ENCODE results near the gene BMPR1A. TPM values are rescaled to one million over a fixed set of nuclear protein-coding genes. Genes with fewer than 3 reads are reported as not detected.

Gene BMPR1A
- total and polyA plus RNA-seq, 2 experiments from 2014 or later, result 16.5 to 41.7 TPM

- Histone ChIP-seq H3K4me3 (peak overlapping the region; percentile 94), H3K9me3 (ENCODE audit: low read depth) (no peaks in the 10 kb centered on the region), H3K9ac (peak overlapping the region; percentile 100), H3K79me2 (ENCODE audit: insufficient read depth) (peaks cover 18% of the 10 kb centered on the region), H3K9me2 (ENCODE audit: insufficient read depth) (no peaks in the 10 kb centered on the region), H3K4me1 (ENCODE audit: insufficient read depth) (peaks cover 45% of the 10 kb centered on the region), H4K20me1 (ENCODE audit: insufficient read depth) (no peaks in the 10 kb centered on the region), H3F3A (ENCODE audit: insufficient read depth) (peaks cover 27% of the 10 kb centered on the region), H2AFZ (peak overlapping the region; percentile 63), H3K27me3 (replicated peaks; ENCODE audit: insufficient read depth) (no peaks in the 10 kb centered on the region), H3K36me3 (ENCODE audit: low read depth) (no peaks in the 10 kb centered on the region), H3K4me2 (ENCODE audit: unreplicated experiment) (peak overlapping the region; percentile 100), H3K27ac (peak overlapping the region; percentile 99)
- TF ChIP-seq EZH2phosphoT487 (IDR thresholded peaks at IDR 0.05; ENCODE audit: insufficient read depth, low read depth), result no peak
- TF ChIP-seq EZH2 (IDR thresholded peaks at IDR 0.05; ENCODE audit: insufficient read depth, poor library complexity, severe bottlenecking), result no peak
- 4 to 5% methylated on average over 28 to 30 of the region's 30 CpGs for WGBS, 2 experiments (ENCODE audit: low coverage in 1 of 2, low lambda C conversion rate in 2 of 2, missing lambda C conversion rate in 2 of 2)
- peak; percentile 77 for DNase-seq
- in situ Hi-C loops (cut with MboI), result no loop called here
Observed at GRCh38 chr10:86970162-86970981, 214.0 kb downstream of the BMPR1A start.

- Histone ChIP-seq H3K36me3 (ENCODE audit: low read depth) (no peaks in the 10 kb centered on the region), H3K79me2 (ENCODE audit: insufficient read depth) (peaks cover 18% of the 10 kb centered on the region), H3K4me1 (ENCODE audit: insufficient read depth) (peaks cover 44% of the 10 kb centered on the region), H3K4me3 (peak overlapping the region; percentile 94), H3K4me2 (ENCODE audit: unreplicated experiment) (peak overlapping the region; percentile 100), H3K27me3 (replicated peaks; ENCODE audit: insufficient read depth) (no peaks in the 10 kb centered on the region), H4K20me1 (ENCODE audit: insufficient read depth) (no peaks in the 10 kb centered on the region), H3F3A (ENCODE audit: insufficient read depth) (peaks cover 27% of the 10 kb centered on the region), H2AFZ (peak overlapping the region; percentile 63), H3K27ac (peak overlapping the region; percentile 99), H3K9me3 (ENCODE audit: low read depth) (no peaks in the 10 kb centered on the region), H3K9ac (peak overlapping the region; percentile 100), H3K9me2 (ENCODE audit: insufficient read depth) (no peaks in the 10 kb centered on the region)
- in situ Hi-C loops (cut with MboI), result no loop called here
- no peak for TF ChIP-seq EZH2 (IDR thresholded peaks at IDR 0.05; ENCODE audit: insufficient read depth, poor library complexity, severe bottlenecking)
- TF ChIP-seq EZH2phosphoT487 (IDR thresholded peaks at IDR 0.05; ENCODE audit: insufficient read depth, low read depth), result no peak
- DNase-seq, result no peak
- WGBS, 2 experiments (ENCODE audit: low coverage in 1 of 2, low lambda C conversion rate in 2 of 2, missing lambda C conversion rate in 2 of 2), result 0 to 5% methylated on average over 12 to 17 of the region's 20 CpGs
Observed at GRCh38 chr10:86970982-86971231, 214.5 kb downstream of the BMPR1A start.

- in situ Hi-C loops (cut with MboI), result no loop called here
- peaks cover 27% of the 10 kb centered on the region for H3F3A ChIP-seq (ENCODE audit: insufficient read depth)
- peak overlapping the region; percentile 66 for H2AFZ ChIP-seq
- H3K4me3 ChIP-seq, result peak overlapping the region; percentile 94
- no peaks in the 10 kb centered on the region for H3K36me3 ChIP-seq (ENCODE audit: low read depth)
- peaks cover 39% of the 10 kb centered on the region for H3K4me1 ChIP-seq (ENCODE audit: insufficient read depth)
- H3K79me2 ChIP-seq (ENCODE audit: insufficient read depth), result peaks cover 18% of the 10 kb centered on the region
- WGBS, 2 experiments (ENCODE audit: low coverage in 1 of 2, low lambda C conversion rate in 2 of 2, missing lambda C conversion rate in 2 of 2), result 10 to 12% methylated on average over 41 to 56 of the region's 66 CpGs
- TF ChIP-seq EZH2 (IDR thresholded peaks at IDR 0.05; ENCODE audit: insufficient read depth, poor library complexity, severe bottlenecking) (no peak), EZH2phosphoT487 (IDR thresholded peaks at IDR 0.05; ENCODE audit: insufficient read depth, low read depth) (no peak)
- H3K27me3 ChIP-seq (replicated peaks; ENCODE audit: insufficient read depth), result no peaks in the 10 kb centered on the region
- no peaks in the 10 kb centered on the region for H3K9me2 ChIP-seq (ENCODE audit: insufficient read depth)
- H3K9ac ChIP-seq, result peak overlapping the region; percentile 100
- H3K9me3 ChIP-seq (ENCODE audit: low read depth), result no peaks in the 10 kb centered on the region
- H4K20me1 ChIP-seq (ENCODE audit: insufficient read depth), result no peaks in the 10 kb centered on the region
- peak overlapping the region; percentile 100 for H3K4me2 ChIP-seq (ENCODE audit: unreplicated experiment)
- H3K27ac ChIP-seq, result peak overlapping the region; percentile 99
- peak; percentile 97 for DNase-seq
Observed at GRCh38 chr10:86971232-86971991, 215.0 kb downstream of the BMPR1A start.

- peaks cover 35% of the 10 kb centered on the region for H3K4me1 ChIP-seq (ENCODE audit: insufficient read depth)
- no peak overlapping the region for H3K9ac ChIP-seq
- no peak overlapping the region for H3K4me3 ChIP-seq
- DNase-seq, result no peak
- H3K27ac ChIP-seq, result no peak overlapping the region
- H2AFZ ChIP-seq, result no peak overlapping the region
- no peaks in the 10 kb centered on the region for H3K9me2 ChIP-seq (ENCODE audit: insufficient read depth)
- in situ Hi-C loops (cut with MboI), result no loop called here
- 86 to 96% methylated on average over 10 to 11 of the region's 11 CpGs for WGBS, 2 experiments (ENCODE audit: low coverage in 1 of 2, low lambda C conversion rate in 2 of 2, missing lambda C conversion rate in 2 of 2)
- no peaks in the 10 kb centered on the region for H3K27me3 ChIP-seq (replicated peaks; ENCODE audit: insufficient read depth)
- no peaks in the 10 kb centered on the region for H4K20me1 ChIP-seq (ENCODE audit: insufficient read depth)
- no peaks in the 10 kb centered on the region for H3K36me3 ChIP-seq (ENCODE audit: low read depth)
- peaks cover 11% of the 10 kb centered on the region for H3K79me2 ChIP-seq (ENCODE audit: insufficient read depth)
- no peaks in the 10 kb centered on the region for H3K9me3 ChIP-seq (ENCODE audit: low read depth)
- TF ChIP-seq EZH2 (IDR thresholded peaks at IDR 0.05; ENCODE audit: insufficient read depth, poor library complexity, severe bottlenecking) (no peak), EZH2phosphoT487 (IDR thresholded peaks at IDR 0.05; ENCODE audit: insufficient read depth, low read depth) (no peak)
- H3F3A ChIP-seq (ENCODE audit: insufficient read depth), result peaks cover 34% of the 10 kb centered on the region
- H3K4me2 ChIP-seq (ENCODE audit: unreplicated experiment), result no peak overlapping the region
Observed at GRCh38 chr10:86972613-86973380, 216.4 kb downstream of the BMPR1A start.

Data from GM23248 (cell line).